GM21423 (cell line): ENCODE data around the gene TMEM132E.

Experiments
- ATAC-seq: cut with Tn5 transposase; IDR thresholded peaks from one replicate; pipeline ENCODE4 v1.9.1; 2021; ENCODE audit warnings: mild to moderate bottlenecking, moderate library complexity; ENCODE audit not compliant: unreplicated experiment

Gene TMEM132E

DNA sequence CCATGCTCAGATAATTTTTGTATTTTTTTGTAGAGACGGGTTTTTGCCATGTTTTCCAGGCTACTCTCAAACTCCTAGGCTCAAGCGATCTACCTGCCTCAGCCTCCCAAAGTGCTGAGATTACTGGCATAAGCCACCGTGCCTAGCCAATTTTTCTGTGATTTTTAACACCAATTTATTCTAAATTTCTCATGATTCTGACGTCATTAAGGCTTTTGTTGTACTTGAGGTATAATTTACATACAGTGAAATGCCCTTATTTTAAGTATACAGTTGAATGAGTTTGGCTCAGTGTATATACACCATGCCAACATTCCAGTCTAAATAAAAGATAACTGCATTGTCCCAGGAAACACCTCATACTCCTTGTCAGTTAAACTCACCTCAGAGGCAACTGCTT lies 77.4 kb downstream of the TMEM132E start:
- ATAC-seq: no peak

DNA sequence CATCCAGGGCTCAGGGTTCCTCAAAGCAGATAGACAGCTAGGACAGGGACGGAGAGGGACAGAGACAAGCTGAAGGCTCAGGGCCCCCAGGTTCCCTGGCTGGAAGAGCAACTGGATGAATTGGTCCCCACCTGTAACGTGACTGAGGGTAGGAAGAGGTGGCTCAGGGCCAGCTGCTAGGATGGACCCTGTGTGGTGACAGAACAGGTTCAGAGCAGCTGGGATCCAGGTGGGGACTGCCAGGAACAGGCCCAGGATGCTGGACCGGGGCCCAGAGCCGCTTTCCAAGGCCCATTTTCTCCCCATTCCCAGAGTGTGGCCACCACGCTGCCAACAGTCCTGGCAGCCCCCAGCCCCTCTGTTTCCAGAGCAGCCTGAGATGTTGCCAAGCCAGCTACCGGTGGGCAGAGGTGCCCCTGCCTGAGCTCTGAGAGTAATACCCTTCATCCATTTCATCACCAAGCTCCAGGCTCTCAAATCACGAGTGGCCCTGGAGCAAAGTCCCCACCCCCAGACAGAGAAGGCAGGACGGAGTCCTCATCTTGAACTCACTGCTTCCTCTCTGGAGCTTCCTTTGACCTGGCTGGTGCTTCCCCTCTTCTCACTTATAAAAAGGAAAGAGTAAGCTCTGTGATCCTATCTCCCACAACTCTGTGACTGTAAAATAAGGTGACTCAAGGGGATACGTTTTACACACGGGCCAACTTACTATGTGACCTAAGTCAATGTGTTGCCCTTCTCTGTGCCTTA lies 79.6 kb downstream of the TMEM132E start:
- no peak for ATAC-seq

DNA sequence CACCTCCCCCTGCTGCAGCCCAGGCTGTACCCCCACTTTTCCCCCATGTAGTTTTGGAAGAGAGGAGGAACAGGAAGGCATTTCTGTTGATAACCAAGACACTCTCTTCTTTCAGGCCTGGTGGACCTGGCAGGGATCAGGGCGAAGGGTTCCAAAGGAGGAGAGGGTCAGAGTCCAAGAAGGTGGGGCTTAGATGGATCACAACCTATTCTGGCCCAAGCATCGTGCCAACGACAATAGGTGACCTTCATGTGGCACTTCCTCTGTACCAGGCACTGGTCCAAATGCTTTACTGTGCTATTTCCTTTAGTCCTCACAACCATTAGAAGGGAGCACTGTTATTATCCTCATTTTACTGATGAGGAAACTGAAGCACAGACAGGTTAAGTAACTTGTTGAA lies 84.3 kb downstream of the TMEM132E start:
- no peak for ATAC-seq

DNA sequence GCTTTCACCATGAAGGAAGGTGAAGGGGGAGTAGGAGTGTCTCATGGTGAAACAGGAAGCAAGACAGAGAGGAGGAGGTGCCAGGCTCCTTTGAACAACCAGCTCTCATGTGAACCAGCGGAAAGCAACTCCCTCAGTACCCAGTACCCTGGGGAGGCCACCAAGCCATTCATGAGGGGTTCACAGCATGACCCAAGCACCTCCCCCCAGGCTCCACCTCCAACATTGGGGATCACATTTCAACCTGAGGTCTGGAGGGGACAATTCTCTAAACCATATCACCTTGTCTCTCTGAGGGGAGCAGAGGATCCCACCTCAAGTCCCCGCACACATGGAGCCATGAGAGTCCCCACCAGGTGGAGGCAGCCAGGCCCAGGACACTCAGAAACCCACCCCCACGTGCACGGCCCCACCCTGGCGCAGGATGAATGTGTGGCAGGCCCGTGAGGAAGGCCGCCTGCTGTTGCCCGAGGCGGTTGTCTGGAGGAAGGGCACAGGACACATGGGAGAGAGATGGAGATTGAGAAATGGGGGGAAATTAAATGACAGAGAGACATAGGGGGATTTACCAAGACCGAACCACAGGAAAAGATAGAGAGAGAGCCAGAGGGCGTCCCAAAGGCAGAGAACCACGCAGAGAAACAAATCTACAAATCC lies 85.9 kb downstream of the TMEM132E start:
- no peak for ATAC-seq

DNA sequence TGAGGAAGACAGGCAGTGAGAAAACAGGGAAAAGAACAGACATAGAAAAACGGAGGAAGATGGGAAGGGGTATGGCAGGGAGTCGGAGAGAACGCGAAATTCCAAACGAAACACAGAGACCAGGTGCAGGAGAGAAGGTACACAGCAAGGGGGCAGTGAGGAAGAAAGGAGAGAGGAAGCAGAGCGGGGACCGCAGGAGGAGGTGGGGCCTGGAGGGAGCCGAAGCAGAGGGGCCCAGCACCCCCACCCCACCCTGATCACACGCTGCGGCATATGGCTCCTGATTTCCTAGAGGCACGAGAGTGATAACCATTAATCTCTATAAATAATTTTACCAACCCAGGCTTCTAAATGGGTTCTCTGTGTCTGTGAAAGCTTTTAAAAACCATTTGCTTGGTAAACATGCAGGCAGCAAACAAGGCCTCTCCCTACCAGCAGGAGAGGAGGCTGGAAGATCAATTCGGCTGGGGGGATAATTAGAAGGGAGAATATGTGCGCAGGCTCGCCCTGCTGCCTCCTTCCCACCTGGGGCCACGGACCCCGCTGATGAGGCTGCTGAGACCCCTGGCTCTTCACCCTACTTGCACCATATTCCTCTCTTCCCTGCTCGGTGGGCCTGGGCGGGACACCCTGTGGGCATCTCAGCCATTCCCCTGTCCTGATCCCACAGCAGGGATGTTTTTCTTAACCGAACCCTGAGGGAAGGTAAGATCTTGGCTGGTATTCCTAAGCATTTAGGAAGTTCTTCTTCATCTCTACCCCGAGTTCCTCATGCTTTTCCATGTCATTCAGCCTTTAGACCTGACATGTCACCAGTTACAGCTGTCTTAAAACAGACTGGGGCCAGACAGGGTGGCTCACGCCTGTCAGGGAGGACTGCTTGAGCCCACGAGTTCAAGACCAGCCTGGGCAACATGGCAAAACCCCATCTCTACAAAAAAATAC lies 86.7 kb downstream of the TMEM132E start:
- no peak for ATAC-seq

DNA sequence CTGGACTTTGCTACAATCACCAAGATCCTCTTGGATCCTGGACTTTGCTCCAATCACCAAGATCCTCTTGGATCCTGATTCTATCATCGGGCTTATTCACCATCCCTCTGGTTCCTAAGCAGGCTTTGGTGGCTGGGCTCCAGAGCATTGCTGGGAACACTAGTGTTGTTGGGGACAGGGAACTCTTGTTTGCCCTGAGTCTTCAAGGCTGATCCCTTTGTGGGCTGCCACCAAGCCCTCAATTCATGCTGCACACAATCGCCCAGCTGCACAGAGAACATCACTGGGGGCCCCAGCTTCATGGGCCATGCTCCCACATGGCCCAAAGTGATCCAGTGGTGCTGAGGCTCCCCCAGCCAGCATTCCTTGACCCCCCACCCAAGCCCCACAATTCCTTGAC lies 88.3 kb downstream of the TMEM132E start:
- no peak for ATAC-seq

DNA sequence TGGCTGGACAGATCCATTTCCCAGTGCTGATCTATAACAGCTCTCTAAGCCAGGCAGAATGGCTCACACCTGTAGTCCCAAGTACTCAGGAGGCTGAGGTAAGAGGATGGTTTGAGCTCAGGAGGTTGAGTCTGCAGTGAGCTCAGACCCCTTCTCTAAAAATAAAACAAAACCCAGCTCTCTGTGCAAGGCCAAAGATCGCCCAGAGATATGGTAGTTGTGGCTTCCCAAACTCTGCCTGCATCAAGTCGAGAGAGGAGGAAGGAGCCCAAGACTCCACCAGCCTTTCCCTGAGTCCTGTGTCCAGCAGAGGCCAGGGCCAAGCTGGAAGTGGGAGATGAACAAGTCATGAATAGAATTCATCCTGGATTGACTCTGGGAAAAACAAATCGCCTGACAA lies 88.8 kb downstream of the TMEM132E start:
- no peak for ATAC-seq

DNA sequence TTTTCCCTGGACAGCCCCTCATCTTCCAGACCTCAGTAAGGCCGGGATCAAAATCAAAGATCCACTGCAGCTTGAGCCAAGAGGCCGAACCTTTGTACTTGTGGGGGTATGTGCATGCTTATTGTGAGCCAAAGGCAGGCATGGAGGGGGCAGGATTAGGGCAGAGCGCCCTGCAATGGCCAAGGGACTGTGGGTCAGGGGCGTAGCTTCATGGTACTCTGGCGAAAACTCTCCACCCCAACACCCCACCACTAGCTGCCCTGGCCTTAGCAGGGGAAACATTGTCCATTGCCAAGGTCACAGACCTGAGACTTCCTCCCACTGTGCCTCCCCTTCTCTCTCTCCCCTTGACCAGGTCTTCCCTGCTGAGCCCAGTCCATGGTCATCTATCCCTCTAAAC lies 90.1 kb downstream of the TMEM132E start:
- ATAC-seq: no peak

DNA sequence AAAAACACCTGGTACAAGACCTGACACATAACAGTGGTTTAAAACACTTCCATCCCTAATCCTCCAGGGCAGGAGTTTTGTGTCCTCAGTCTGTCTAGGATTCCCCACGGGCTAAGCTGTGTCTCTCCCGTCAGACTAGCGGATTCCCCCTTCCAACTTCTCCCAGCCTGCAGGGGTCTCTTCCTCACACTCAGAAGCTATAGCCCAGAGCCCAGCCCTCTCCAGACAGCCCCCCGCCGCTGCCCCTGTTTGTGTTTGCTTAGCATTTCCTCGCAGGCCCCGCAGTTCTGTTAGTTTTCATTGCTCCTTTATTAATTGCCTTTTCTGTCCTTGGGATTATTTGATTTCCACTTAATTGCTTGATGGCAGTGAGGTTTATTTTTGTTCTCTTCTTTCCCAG lies 91.2 kb downstream of the TMEM132E start:
- no peak for ATAC-seq

DNA sequence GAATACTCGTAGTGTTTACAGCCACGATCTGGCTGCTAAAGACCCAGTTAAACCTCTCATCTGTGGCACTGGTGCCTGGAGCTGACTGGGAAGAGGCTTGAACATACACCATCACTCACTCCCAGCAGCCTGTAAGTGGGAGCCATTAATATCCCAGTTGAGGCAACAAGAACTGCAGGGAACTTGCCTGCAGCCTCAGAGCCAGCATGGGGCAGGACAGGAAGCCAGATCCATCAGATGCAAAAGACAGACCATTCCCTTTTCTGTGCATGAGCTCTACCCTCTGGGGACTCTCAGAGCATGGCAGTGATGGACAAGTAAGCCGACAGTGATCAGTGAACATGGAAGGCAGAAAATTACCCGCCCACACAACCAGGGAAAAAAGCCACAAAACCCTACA lies 91.8 kb downstream of the TMEM132E start:
- ATAC-seq: no peak

DNA sequence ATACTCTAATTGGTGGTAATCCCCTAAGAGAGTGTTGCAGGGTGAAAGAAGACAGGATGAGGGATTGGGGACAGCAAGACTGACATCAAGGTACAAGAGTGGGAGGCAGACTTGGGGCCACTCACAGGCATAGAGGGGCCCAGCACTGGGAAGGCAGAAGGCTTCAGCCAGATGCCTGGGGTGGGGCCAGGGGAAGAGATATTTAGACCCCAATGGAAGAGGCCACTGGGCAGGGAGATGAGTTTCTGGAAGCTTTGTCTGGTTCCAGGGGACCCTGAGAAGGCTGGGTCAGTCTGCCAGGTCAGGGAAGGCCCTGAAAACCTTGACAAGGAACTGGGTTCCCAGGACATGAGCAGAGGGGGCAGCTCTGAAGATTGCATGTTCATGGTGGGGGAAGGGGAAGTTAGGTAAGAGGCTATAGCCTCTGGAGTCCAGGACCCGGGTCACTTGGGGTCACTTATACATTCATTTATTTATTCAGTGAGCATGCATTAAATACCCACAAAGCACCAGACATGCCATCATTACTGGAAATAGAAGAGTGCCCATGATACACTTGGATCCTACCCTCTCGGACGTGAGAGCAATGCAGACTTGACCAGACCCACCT lies 92.9 kb downstream of the TMEM132E start:
- no peak for ATAC-seq

DNA sequence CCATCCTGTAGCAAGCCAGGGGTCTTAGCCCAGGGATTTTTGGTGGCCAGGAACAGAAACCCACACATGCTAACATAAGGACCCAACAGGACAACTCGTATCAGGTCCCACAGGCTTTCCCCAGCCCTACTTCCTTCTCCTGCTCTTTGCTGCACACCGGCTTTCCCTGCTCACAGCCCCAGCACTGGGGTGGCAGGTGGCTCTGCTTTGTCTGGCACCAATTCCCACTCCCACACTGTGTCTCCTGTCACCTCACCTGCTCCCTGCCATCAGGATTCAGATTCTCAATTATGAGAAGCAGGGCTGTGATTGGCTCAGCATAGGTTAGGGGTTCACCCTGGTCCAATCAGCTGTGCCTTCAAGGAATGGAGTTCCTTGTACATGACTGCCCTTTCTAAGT lies 94.1 kb downstream of the TMEM132E start:
- no peak for ATAC-seq

DNA sequence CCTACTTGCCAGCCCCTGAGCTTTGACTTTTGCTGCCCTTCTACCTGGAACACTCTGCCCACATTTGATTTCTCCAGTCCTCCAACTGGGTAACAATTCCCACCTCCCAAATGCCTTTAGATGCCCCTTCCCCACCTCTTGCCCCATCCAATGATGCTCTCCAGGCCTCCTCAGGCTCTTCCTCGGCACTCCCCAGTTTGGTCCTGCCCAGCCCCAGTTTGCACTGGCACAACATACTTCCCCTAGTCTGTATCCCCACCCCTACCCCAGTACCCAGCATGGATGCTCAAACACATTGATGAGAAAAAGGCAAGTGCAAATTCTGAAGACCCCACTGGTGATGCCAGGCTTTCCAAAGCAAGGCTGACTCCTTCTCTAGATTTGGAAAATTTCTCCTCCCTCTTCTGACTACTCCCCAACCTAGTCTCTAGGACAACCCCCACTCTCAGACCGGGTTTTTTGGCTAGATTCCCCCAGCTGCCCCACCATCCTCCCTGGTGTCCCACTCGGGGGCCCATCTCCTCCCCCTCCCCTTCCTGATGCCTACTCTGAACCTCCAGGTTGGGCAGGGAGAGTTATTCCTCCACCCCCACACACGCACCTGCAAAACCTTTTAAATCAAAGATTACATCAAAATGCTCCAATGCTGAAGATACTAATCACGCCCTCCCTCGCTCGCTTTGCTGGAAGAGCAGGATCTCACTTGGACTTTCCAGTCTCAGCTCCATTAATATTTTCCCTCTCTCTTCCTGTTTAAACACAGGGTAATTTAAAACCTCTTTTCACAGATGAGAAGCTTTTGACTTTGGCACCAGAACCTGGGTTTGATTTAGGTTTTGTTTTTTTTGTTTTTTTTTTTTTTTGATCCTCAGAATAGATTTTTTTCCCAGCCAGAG lies 94.9 kb downstream of the TMEM132E start:
- no peak for ATAC-seq

DNA sequence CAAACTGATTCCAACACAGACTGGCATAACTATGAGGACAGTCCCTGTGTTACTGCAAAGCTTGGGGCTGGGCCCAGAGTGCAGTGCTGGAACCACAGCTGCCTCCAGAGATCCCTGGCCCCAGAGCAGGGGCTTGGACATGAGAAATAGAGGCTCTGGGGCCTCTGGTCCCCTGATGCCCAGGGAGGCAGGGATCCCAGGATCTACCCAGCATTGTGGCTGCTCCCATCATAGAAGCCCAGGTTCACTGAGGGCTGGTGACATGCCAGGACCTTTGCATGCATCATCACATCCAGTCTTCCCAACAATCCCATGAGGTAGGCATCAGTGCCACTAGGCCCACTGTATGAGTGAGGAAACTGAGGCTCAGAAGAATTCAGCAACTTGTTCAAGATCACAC lies 95.8 kb downstream of the TMEM132E start:
- no peak for ATAC-seq

DNA sequence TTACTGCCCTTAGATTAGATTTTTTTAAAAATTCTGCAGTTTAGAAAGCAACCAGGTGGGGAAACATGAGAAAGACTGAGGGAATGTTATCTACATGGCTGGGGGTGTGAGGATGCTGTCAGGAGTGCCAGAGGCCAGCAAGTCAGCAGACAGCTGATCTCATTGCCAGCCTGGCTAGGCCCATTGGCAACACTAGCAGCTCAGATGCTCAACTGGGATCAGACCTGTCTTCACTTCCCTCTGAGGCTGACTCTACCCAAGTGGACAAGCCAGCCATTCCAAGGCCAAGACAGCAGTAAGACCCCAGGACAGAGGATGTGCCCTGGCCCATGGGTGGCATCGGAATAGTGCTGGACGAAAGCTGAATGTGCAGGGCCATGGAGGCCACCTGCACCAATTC lies 96.2 kb downstream of the TMEM132E start:
- ATAC-seq: no peak

DNA sequence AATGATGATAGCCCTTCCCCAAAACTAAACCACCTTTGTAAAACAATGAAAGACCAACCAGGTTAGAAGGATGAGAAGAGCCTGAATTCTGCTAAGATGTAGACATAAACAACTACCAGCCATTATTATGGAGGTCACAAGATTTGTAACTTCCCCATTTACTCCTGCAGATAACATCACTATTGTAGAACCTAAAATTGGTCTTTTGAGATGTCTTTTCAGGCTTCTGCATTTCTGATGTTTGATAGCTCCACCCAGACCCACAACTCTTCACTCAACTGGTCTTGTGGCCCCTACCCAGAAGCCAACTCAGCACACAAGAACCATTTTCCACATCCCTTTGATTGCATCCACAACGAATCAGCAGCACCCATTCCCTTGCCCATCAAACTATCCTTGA lies 100.8 kb downstream of the TMEM132E start:
- ATAC-seq: no peak

DNA sequence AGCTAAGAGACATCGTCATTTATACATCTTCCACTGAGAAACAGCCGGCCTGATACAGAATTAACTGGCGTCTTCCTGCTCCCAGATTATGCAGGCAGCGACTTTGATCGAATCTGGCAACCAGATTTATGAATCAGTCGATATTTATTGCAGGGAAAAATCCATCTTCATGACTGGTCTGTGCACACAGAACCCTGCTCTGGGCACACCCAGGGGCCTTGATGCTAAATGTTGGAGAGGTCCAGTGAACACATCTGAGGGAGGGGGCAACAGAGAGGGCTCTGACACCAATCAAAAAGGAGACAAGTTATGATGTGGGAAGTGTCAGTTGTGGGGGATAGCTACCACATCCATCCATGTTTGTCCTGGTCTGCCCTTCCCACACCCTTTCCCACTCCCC lies 102.9 kb downstream of the TMEM132E start:
- ATAC-seq: no peak

DNA sequence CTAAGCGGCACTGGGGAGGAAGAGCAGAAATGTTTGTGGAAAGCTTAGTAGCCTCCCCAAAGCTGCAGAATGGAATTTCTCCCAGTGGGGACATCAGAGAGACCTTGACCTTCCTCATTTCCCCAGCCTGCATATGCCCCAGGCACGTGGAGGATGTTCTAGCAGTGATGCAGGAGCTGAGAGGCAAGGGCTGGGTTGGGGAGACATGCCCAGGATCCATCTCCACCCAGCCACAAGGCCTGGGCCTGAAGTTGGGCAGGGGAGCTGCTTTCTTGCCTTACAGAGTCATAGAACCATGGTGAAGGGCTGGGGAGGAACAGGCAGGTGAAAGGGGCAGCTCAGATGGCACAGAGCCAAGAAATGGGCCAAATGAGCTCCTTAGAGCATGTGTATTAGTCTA lies 104.0 kb downstream of the TMEM132E start:
- no peak for ATAC-seq
